K562 (cell line): ENCODE data around the gene DHTKD1. TPM values are rescaled to one million over a fixed set of nuclear protein-coding genes. Genes with fewer than 3 reads are reported as not detected.
A peak's percentile ranks its signal among the peaks of the same experiment; 100 is the strongest.

Source experiments
- ATF4 ChIP-seq: fragments of 450-650 bp; formaldehyde crosslinking; IDR thresholded peaks from 2 replicates; pipeline ENCODE4 v1.4.0; 2022; ENCODE audit warnings: mild to moderate bottlenecking, moderate library complexity
- CUX1 ChIP-seq: fragments of 200-800 bp; sonication (Bioruptor generic); IDR thresholded peaks from 2 replicates; pipeline ENCODE4 v1.6.1; 2016; ENCODE audit warnings: missing genetic modification characterization, missing compliant biosample characterization
- ETS1 ChIP-seq: conservative IDR thresholded peaks from 2 replicates; pipeline ENCODE4 v1.6.1; 2011; ENCODE audit warnings: low read depth, mild to moderate bottlenecking, low read length; ENCODE audit not compliant: control insufficient read depth
- GTF2F1 ChIP-seq: IDR thresholded peaks from 2 replicates; pipeline ENCODE4 v1.6.1; 2011; ENCODE audit warnings: low read depth, low read length, improper control_type of control experiment
- MEF2A ChIP-seq: IDR thresholded peaks from 2 replicates; pipeline ENCODE4 v1.6.1; 2011; ENCODE audit warnings: low read depth, mild to moderate bottlenecking, low read length, moderate library complexity; ENCODE audit not compliant: control insufficient read depth
- MLX ChIP-seq, 2 experiments: fragments of 450-650 bp in 1 of 2; sonication (generic) in 1 of 2; formaldehyde crosslinking; conservative IDR thresholded peaks; 2 replicates each; pipeline versions ENCODE4 v1.4.0 to v1.8.1; 2020 to 2022; ENCODE audit warnings: mild to moderate bottlenecking in 1 of 2, missing genetic modification reagents in 1 of 2
- MTA3 ChIP-seq: fragments of 450-650 bp; formaldehyde crosslinking; IDR thresholded peaks from 2 replicates; pipeline ENCODE4 v1.6.1; 2017; ENCODE audit warnings: mild to moderate bottlenecking, borderline replicate concordance
- NFE2L1 ChIP-seq: fragments of 450-650 bp; IDR thresholded peaks from 2 replicates; pipeline ENCODE4 v1.6.1; 2016; ENCODE audit warnings: missing genetic modification characterization, low read depth, mild to moderate bottlenecking, missing compliant biosample characterization, moderate library complexity, borderline replicate concordance
- POLR2G ChIP-seq: fragments of 200-400 bp; formaldehyde crosslinking; IDR thresholded peaks from 2 replicates; pipeline ENCODE4 v1.6.1; 2017; ENCODE audit warnings: low read depth, mild to moderate bottlenecking, antibody characterized with exemption, low read length, moderate library complexity
- RBM14 ChIP-seq: fragments of 200-400 bp; formaldehyde crosslinking; IDR thresholded peaks from 2 replicates; pipeline ENCODE4 v1.6.1; 2018; ENCODE audit warnings: low read depth, mild to moderate bottlenecking, low read length, moderate library complexity, borderline replicate concordance; ENCODE audit not compliant: insufficient read depth
- THRA ChIP-seq: fragments of 450-650 bp; IDR thresholded peaks from 2 replicates; pipeline ENCODE4 v1.6.1; 2017; ENCODE audit warnings: mild to moderate bottlenecking, moderate library complexity
- UBTF ChIP-seq, 2 experiments: IDR thresholded peaks; 2 replicates each; pipeline ENCODE4 v1.6.1; 2012; ENCODE audit warnings: improper control_type of control experiment in 2 of 2, low read depth in 2 of 2, low read length in 2 of 2, borderline replicate concordance in 1 of 2
- ZNF24 ChIP-seq: fragments of 450-650 bp; IDR thresholded peaks from 2 replicates; pipeline ENCODE4 v1.6.1; 2016
- polyA plus RNA-seq, 8 experiments: library from polyadenylated mRNA; depleted of rRNA in 4 of 8; stranded (reverse) in 5 of 8; unstranded in 3 of 8; fragments of >200 nt; fragmentation: Nextera tagmentation in 2 of 8; fragmentation: Illumina TruSeq in 1 of 8; extraction: Ambion mirVana in 2 of 8; extraction: Trizol in 1 of 8; gene quantifications; 2 replicates each; pipeline versions ENCODE4 v1.2.1 to v1.2.3, GENCODE V29; 2011 to 2014; ENCODE audit warnings: inconsistent platforms in 1 of 8, missing spikeins in 1 of 8
- total RNA-seq, 7 experiments: library from RNA; depleted of rRNA in 6 of 7; stranded (reverse); fragments of >200 nt in 6 of 7; fragmentation: Illumina TruSeq in 2 of 7; extraction: Trizol in 2 of 7; gene quantifications; 2 replicates each; pipeline versions ENCODE4 v1.2.1 to v1.2.3, GENCODE V29; 2011 to 2021; ENCODE audit warnings: low replicate concordance in 1 of 7

The DHTKD1 gene
- total and polyA plus RNA-seq, 9 of the 15 experiments (the other 6 are each of a cell fraction or from before 2014, with no cell fraction given) = 3.1 to 19.7 (median 6.8) TPM

- TF ChIP-seq ATF4 (CRISPR knock-in tag) (no peak), RBM14 (no peak), NFE2L1 (tag) (no peak), MLX (CRISPR knock-in tag; conservative IDR thresholded peaks at IDR 0.05) (no peak), ETS1 (no peak), MEF2A (0 out of 2 replicates have a peak, but pooled peaks have one; percentile 9), UBTF (IDR thresholded peaks at IDR 0.05; ENCODE audit: borderline replicate concordance in 1 of 2, low read depth in 2 of 2, low read length in 2 of 2) (no peak), MTA3 (peak; percentile 79; the same call in 1 of the 2 replicates), ZNF24 (no peak), THRA (no peak), CUX1 (CRISPR knock-in tag) (no peak), POLR2G (no peak), GTF2F1 (peak; percentile 13; the same call in 1 of the 2 replicates)
Measured at GRCh38 chr10:12042797-12043651, 25.7 kb upstream of the DHTKD1 start, which contains the start of gene UPF2 (continued).
